Ureter (tissue), 1 donor: ENCODE measurements around the gene LYSMD4. TPM values are rescaled to one million over a fixed set of nuclear protein-coding genes. Genes with fewer than 3 reads are reported as not detected.

ENCODE experiments used
- DNase-seq: peaks from one replicate; pipeline ENCODE4 v3.0.0-alpha.2; 2020; ENCODE audit warnings: low spot score
- total RNA-seq: library from RNA; stranded (reverse); gene quantifications from one replicate; pipeline ENCODE4 v1.2.4, GENCODE V29; 2023
- donor health status: DM: yes; HTN: yes; CAD: no.

Gene LYSMD4
- total RNA-seq, 1 donor from 2014 or later = 7.6 TPM

GRCh38 chr15:99706557-99707303 lies 26.5 kb downstream of the LYSMD4 start:
- no peak for DNase-seq

- no peak for DNase-seq
These were observed 28.8 kb downstream of the LYSMD4 start for GRCh38 chr15:99704444-99704838.

GRCh38 chr15:99703603-99704443 lies 29.4 kb downstream of the LYSMD4 start:
- DNase-seq = no peak

- DNase-seq = no peak
These were observed 30.2 kb downstream of the LYSMD4 start for GRCh38 chr15:99702895-99703602.

- DNase-seq = no peak
These were observed 37.1 kb downstream of the LYSMD4 start for GRCh38 chr15:99696096-99696495.

GRCh38 chr15:99692825-99693224 lies 40.4 kb downstream of the LYSMD4 start:
- DNase-seq = no peak

- DNase-seq = no peak
These were observed 46.9 kb downstream of the LYSMD4 start for GRCh38 chr15:99686290-99686689.

GRCh38 chr15:99683000-99683670 lies 50.1 kb downstream of the LYSMD4 start:
- no peak for DNase-seq

- DNase-seq = no peak
These were observed 50.8 kb downstream of the LYSMD4 start for GRCh38 chr15:99682455-99682854.

GRCh38 chr15:99681990-99682389 lies 51.2 kb downstream of the LYSMD4 start:
- DNase-seq = no peak

GRCh38 chr15:99680276-99680675 lies 53.0 kb downstream of the LYSMD4 start:
- no peak for DNase-seq

- DNase-seq = no peak
These were observed 55.6 kb downstream of the LYSMD4 start for GRCh38 chr15:99677540-99678134.

Other genes with a start within 250 kb of the LYSMD4 start
- 74.2 TPM for gene MEF2A, start 167.5 kb downstream of the LYSMD4 start, total RNA-seq